Mesendoderm (in vitro differentiated cells): ENCODE measurements around the gene ELP4.

Experiments used
- DNase-seq: peaks from one replicate; pipeline ENCODE4 v3.0.0; 2013
- H2AK5ac ChIP-seq: 2 replicates; pipeline ENCODE4 v1.6.1; 2013; ENCODE audit warnings: low read length, inconsistent platforms
- H2BK120ac ChIP-seq: 2 replicates; pipeline ENCODE4 v1.6.1; 2013; ENCODE audit warnings: low read depth, mild to moderate bottlenecking, low read length, moderate library complexity, mixed read lengths
- H2BK15ac ChIP-seq: replicated peaks from 2 replicates; pipeline ENCODE4 v1.6.1; 2013; ENCODE audit warnings: low read depth, mild to moderate bottlenecking, moderate library complexity
- H2BK5ac ChIP-seq: 2 replicates; pipeline ENCODE4 v1.6.1; 2013; ENCODE audit warnings: low read length, inconsistent platforms
- H3K18ac ChIP-seq: 2 replicates; pipeline ENCODE4 v1.6.1; 2013; ENCODE audit warnings: mild to moderate bottlenecking, low read length, mixed read lengths
- H3K23ac ChIP-seq: one replicate; pipeline ENCODE4 v1.6.1; 2013; ENCODE audit warnings: low read length
- H3K27ac ChIP-seq: 2 replicates; pipeline ENCODE4 v1.5.1; 2013; ENCODE audit warnings: low read depth, mild to moderate bottlenecking, inconsistent platforms, low read length, moderate library complexity
- H3K27me3 ChIP-seq: 2 replicates; pipeline ENCODE4 v1.6.1; 2013; ENCODE audit warnings: low read length, control low read depth, mild to moderate bottlenecking, inconsistent platforms; ENCODE audit not compliant: insufficient read depth, poor library complexity
- H3K36me3 ChIP-seq: 2 replicates; pipeline ENCODE4 v1.6.1; 2013; ENCODE audit warnings: low read length, inconsistent platforms; ENCODE audit not compliant: control insufficient read depth, insufficient read depth
- H3K4ac ChIP-seq: one replicate; pipeline ENCODE4 v1.6.1; 2013; ENCODE audit warnings: low read depth, mild to moderate bottlenecking, low read length, moderate library complexity
- H3K4me1 ChIP-seq: 2 replicates; pipeline ENCODE4 v1.6.1; 2013; ENCODE audit warnings: low read depth, low read length, inconsistent platforms; ENCODE audit not compliant: control insufficient read depth
- H3K4me2 ChIP-seq: 2 replicates; pipeline ENCODE4 v1.6.1; 2013; ENCODE audit warnings: low read length
- H3K4me3 ChIP-seq: 2 replicates; pipeline ENCODE4 v1.5.1; 2013; ENCODE audit warnings: mild to moderate bottlenecking, low read length
- H3K56ac ChIP-seq: one replicate; pipeline ENCODE4 v1.6.1; 2013; ENCODE audit warnings: low read length
- H3K79me1 ChIP-seq: 2 replicates; pipeline ENCODE4 v1.6.1; 2013; ENCODE audit warnings: low read length, inconsistent platforms
- H3K79me2 ChIP-seq: 2 replicates; pipeline ENCODE4 v1.6.1; 2013; ENCODE audit warnings: mild to moderate bottlenecking, low read length; ENCODE audit not compliant: control insufficient read depth, insufficient read depth
- H3K9ac ChIP-seq: 2 replicates; pipeline ENCODE4 v1.6.1; 2013; ENCODE audit warnings: low read length, inconsistent platforms
- H4K5ac ChIP-seq: one replicate; pipeline ENCODE4 v1.6.1; 2013; ENCODE audit warnings: low read length
- H4K8ac ChIP-seq: one replicate; pipeline ENCODE4 v1.6.1; 2013; ENCODE audit warnings: low read depth, mild to moderate bottlenecking, control low read depth, low read length, moderate library complexity
- WGBS: extraction: QIAGEN DNeasy Blood & Tissue Kit; methylation state at CpG from one replicate; pipeline ENCODE4 v1.1.7; 2013; ENCODE audit warnings: low lambda C conversion rate, missing lambda C conversion rate; ENCODE audit not compliant: insufficient coverage; ENCODE audit errors: extremely low coverage; 5-methylcytosine and 5-hydroxymethylcytosine counted together

The ELP4 gene

GRCh38 chr11:31649129-31649966, 139.8 kb downstream of the ELP4 start:
- Histone ChIP-seq H3K4me1 (no peaks in the 10 kb centered on the region), H3K27me3 (no peaks in the 10 kb centered on the region), H3K23ac (no peak overlapping the region), H3K4me3 (no peak overlapping the region), H4K5ac (no peak overlapping the region), H2AK5ac (no peak overlapping the region), H3K56ac (no peak overlapping the region), H3K27ac (no peak overlapping the region), H3K79me1 (no peaks in the 10 kb centered on the region), H3K18ac (no peak overlapping the region), H4K8ac (no peak overlapping the region), H2BK15ac (no peak overlapping the region), H2BK5ac (no peak overlapping the region), H3K36me3 (no peaks in the 10 kb centered on the region), H2BK120ac (no peak overlapping the region), H3K9ac (no peak overlapping the region), H3K4me2 (no peak overlapping the region), H3K4ac (no peak overlapping the region), H3K79me2 (no peaks in the 10 kb centered on the region)
- no peak for DNase-seq
- no CpG with 5 or more reads among the region's 6 CpGs for WGBS

GRCh38 chr11:31651208-31651607, 141.6 kb downstream of the ELP4 start:
- Histone ChIP-seq H2AK5ac (no peak overlapping the region), H3K4me1 (no peaks in the 10 kb centered on the region), H3K27ac (no peak overlapping the region)

GRCh38 chr11:31651822-31652221, 142.3 kb downstream of the ELP4 start:
- no CpG with 5 or more reads among the region's 2 CpGs for WGBS
- H3K18ac ChIP-seq = no peak overlapping the region
- no peaks in the 10 kb centered on the region for H3K4me1 ChIP-seq
- no peak overlapping the region for H3K23ac ChIP-seq
- H2AK5ac ChIP-seq = no peak overlapping the region
- no peak overlapping the region for H3K56ac ChIP-seq
- H3K79me2 ChIP-seq = no peaks in the 10 kb centered on the region
- no peak overlapping the region for H2BK5ac ChIP-seq
- no peak overlapping the region for H3K4ac ChIP-seq
- no peak overlapping the region for H4K8ac ChIP-seq
- H3K79me1 ChIP-seq = no peaks in the 10 kb centered on the region
- H3K9ac ChIP-seq = no peak overlapping the region
- no peak overlapping the region for H2BK120ac ChIP-seq
- H3K4me2 ChIP-seq = no peak overlapping the region
- no peak overlapping the region for H2BK15ac ChIP-seq
- H3K4me3 ChIP-seq = no peak overlapping the region
- no peaks in the 10 kb centered on the region for H3K36me3 ChIP-seq
- H3K27me3 ChIP-seq = no peaks in the 10 kb centered on the region
- DNase-seq = no peak
- no peak overlapping the region for H3K27ac ChIP-seq
- no peak overlapping the region for H4K5ac ChIP-seq

More at GRCh38 chr11:31651208-31651607, 141.6 kb downstream of the ELP4 start:
- H3K4me2 ChIP-seq = no peak overlapping the region
- H3K79me1 ChIP-seq = no peaks in the 10 kb centered on the region
- H3K4ac ChIP-seq = no peak overlapping the region
- no peaks in the 10 kb centered on the region for H3K36me3 ChIP-seq
- H3K56ac ChIP-seq = no peak overlapping the region
- no peak overlapping the region for H2BK120ac ChIP-seq
- H3K23ac ChIP-seq = no peak overlapping the region
- no peak overlapping the region for H3K9ac ChIP-seq
- DNase-seq = no peak
- H2BK5ac ChIP-seq = no peak overlapping the region
- no peaks in the 10 kb centered on the region for H3K27me3 ChIP-seq
- no peak overlapping the region for H3K18ac ChIP-seq
- no peak overlapping the region for H4K5ac ChIP-seq
- no peaks in the 10 kb centered on the region for H3K79me2 ChIP-seq
- no peak overlapping the region for H3K4me3 ChIP-seq
- H4K8ac ChIP-seq = no peak overlapping the region
- H2BK15ac ChIP-seq = no peak overlapping the region

GRCh38 chr11:31652528-31652927, 143.0 kb downstream of the ELP4 start:
- H2BK15ac ChIP-seq = no peak overlapping the region
- no peak overlapping the region for H4K5ac ChIP-seq
- H3K4ac ChIP-seq = no peak overlapping the region
- no peak overlapping the region for H2AK5ac ChIP-seq
- no CpG with 5 or more reads among the region's 1 CpG for WGBS
- no peak overlapping the region for H3K4me3 ChIP-seq
- H3K18ac ChIP-seq = no peak overlapping the region
- no peak overlapping the region for H3K4me2 ChIP-seq
- no peak overlapping the region for H3K9ac ChIP-seq
- H3K27ac ChIP-seq = no peak overlapping the region
- no peak overlapping the region for H3K23ac ChIP-seq
- H3K36me3 ChIP-seq = no peaks in the 10 kb centered on the region
- H2BK5ac ChIP-seq = no peak overlapping the region
- H3K79me2 ChIP-seq = no peaks in the 10 kb centered on the region
- no peak for DNase-seq
- no peaks in the 10 kb centered on the region for H3K4me1 ChIP-seq
- H2BK120ac ChIP-seq = no peak overlapping the region
- no peaks in the 10 kb centered on the region for H3K79me1 ChIP-seq
- no peak overlapping the region for H4K8ac ChIP-seq
- H3K56ac ChIP-seq = no peak overlapping the region
- no peaks in the 10 kb centered on the region for H3K27me3 ChIP-seq

GRCh38 chr11:31655483-31655882, 145.9 kb downstream of the ELP4 start:
- Histone ChIP-seq H3K36me3 (no peaks in the 10 kb centered on the region), H2AK5ac (no peak overlapping the region), H2BK120ac (no peak overlapping the region), H2BK5ac (no peak overlapping the region), H2BK15ac (no peak overlapping the region), H3K4ac (no peak overlapping the region), H3K79me1 (no peaks in the 10 kb centered on the region), H3K27ac (no peak overlapping the region), H4K8ac (no peak overlapping the region), H3K4me2 (no peak overlapping the region), H3K56ac (no peak overlapping the region), H3K4me1 (no peaks in the 10 kb centered on the region), H3K23ac (no peak overlapping the region), H3K79me2 (no peaks in the 10 kb centered on the region), H3K18ac (no peak overlapping the region), H3K9ac (no peak overlapping the region), H4K5ac (no peak overlapping the region), H3K4me3 (no peak overlapping the region), H3K27me3 (no peaks in the 10 kb centered on the region)
- DNase-seq = peak; percentile 29
- WGBS = no CpG with 5 or more reads among the region's 3 CpGs

- H3K79me2 ChIP-seq = no peaks in the 10 kb centered on the region
- no peak overlapping the region for H3K27ac ChIP-seq
- no peak overlapping the region for H3K56ac ChIP-seq
- no peaks in the 10 kb centered on the region for H3K27me3 ChIP-seq
- no peak overlapping the region for H4K8ac ChIP-seq
- H3K79me1 ChIP-seq = no peaks in the 10 kb centered on the region
- no peak overlapping the region for H2BK5ac ChIP-seq
- H3K23ac ChIP-seq = no peak overlapping the region
- H3K36me3 ChIP-seq = no peaks in the 10 kb centered on the region
- no peak overlapping the region for H2BK120ac ChIP-seq
- no peak overlapping the region for H2AK5ac ChIP-seq
- H3K18ac ChIP-seq = no peak overlapping the region
- DNase-seq = no peak
- no peak overlapping the region for H3K9ac ChIP-seq
- H2BK15ac ChIP-seq = no peak overlapping the region
- no peak overlapping the region for H3K4me2 ChIP-seq
- no peak overlapping the region for H3K4ac ChIP-seq
- no CpG with 5 or more reads among the region's 1 CpG for WGBS
- H4K5ac ChIP-seq = no peak overlapping the region
- no peak overlapping the region for H3K4me3 ChIP-seq
- no peaks in the 10 kb centered on the region for H3K4me1 ChIP-seq
Measured at GRCh38 chr11:31656051-31656450, 146.5 kb downstream of the ELP4 start.
